ENCODE data around the gene HSF2BP. TPM values are rescaled to one million over a fixed set of nuclear protein-coding genes. Genes with fewer than 3 reads are reported as not detected.

HSF2BP gene
- total and polyA plus RNA-seq, 2 of the 8 experiments (the other 6 are each of a cell fraction or from before 2014, with no cell fraction given), result 0.51 to 0.93 TPM

DNA sequence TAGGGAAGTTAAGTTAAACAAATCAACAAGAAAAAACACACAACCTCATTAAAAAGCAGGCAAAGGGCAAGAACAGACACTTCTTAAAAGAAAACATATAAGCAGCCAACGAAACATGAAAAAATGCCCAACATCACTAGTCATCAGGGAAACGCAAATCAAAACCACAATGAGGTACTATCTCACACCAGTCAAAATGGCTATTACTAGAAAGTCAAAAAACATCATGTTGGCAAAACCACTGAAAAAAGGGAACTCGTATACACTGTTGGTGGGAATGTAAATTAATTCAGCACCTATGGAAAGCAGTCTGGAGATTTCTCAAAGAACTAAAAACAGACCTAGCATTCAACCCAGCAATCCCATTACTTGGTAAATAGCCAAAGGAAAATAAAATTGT is 51.1 kb downstream of the HSF2BP start (continued):
- TF ChIP-seq, protein P1, sequence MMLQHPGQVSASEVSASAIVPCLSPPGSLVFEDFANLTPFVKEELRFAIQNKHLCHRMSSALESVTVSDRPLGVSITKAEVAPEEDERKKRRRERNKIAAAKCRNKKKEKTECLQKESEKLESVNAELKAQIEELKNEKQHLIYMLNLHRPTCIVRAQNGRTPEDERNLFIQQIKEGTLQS (IDR thresholded peaks at IDR 0.05; ENCODE audit: insufficient read depth, low read depth, low read length), result no peak
- TF ChIP-seq POLR2A (IDR thresholded peaks at IDR 0.05; ENCODE audit: control extremely low read depth in 1 of 2, low read depth in 2 of 2, low read length in 2 of 2) (no peak), SP1 (IDR thresholded peaks at IDR 0.05; ENCODE audit: low read depth, low read length) (no peak), EZH2 (IDR thresholded peaks at IDR 0.05; ENCODE audit: low read depth, low read length, severe bottlenecking) (no peak), SUZ12 (IDR thresholded peaks at IDR 0.05; ENCODE audit: low read length) (no peak), CHD2 (IDR thresholded peaks at IDR 0.05; ENCODE audit: low read length) (no peak), TAF1 (IDR thresholded peaks at IDR 0.05; ENCODE audit: low read depth, low read length) (no peak)
- TF ChIP-seq, protein P2, sequence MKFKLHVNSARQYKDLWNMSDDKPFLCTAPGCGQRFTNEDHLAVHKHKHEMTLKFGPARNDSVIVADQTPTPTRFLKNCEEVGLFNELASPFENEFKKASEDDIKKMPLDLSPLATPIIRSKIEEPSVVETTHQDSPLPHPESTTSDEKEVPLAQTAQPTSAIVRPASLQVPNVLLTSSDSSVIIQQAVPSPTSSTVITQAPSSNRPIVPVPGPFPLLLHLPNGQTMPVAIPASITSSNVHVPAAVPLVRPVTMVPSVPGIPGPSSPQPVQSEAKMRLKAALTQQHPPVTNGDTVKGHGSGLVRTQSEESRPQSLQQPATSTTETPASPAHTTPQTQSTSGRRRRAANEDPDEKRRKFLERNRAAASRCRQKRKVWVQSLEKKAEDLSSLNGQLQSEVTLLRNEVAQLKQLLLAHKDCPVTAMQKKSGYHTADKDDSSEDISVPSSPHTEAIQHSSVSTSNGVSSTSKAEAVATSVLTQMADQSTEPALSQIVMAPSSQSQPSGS (IDR thresholded peaks at IDR 0.05; ENCODE audit: low read length), result no peak
